DND-41 (cell line): Measurements from ENCODE around the gene ZNF708.
"Not testable (repeated sequence)": the region's sequence is repeated elsewhere in the genome, so short reads cannot be mapped to it uniquely, and the experiment has no call there.

Experiments
- ATAC-seq: fragments of 200-7000 bp; cut with Tn5 transposase; 3 replicates; pipeline ENCODE4 v1.9.1; 2021; ENCODE audit warnings: low read depth; ENCODE audit not compliant: insufficient read depth
- DNase-seq: peaks from one replicate; pipeline ENCODE4 v3.0.0-alpha.2; 2020
- H2AFZ ChIP-seq: 2 replicates; pipeline ENCODE4 v1.6.0; 2012; ENCODE audit warnings: low read depth, low read length
- H3K27ac ChIP-seq: 2 replicates; pipeline ENCODE4 v1.5.1; 2012; ENCODE audit warnings: low read length, inconsistent platforms
- H3K27me3 ChIP-seq: fragments of 200-600 bp; sonication (generic); 2 replicates; pipeline ENCODE4 v1.6.0; 2012; ENCODE audit warnings: low read length, mild to moderate bottlenecking, inconsistent platforms; ENCODE audit not compliant: insufficient read depth, poor library complexity
- H3K36me3 ChIP-seq: 2 replicates; pipeline ENCODE4 v1.5.1; 2012; ENCODE audit warnings: low read length, inconsistent platforms; ENCODE audit not compliant: insufficient read depth
- H3K4me1 ChIP-seq: 2 replicates; pipeline ENCODE4 v1.5.1; 2012; ENCODE audit warnings: mild to moderate bottlenecking, low read length; ENCODE audit not compliant: insufficient read depth
- H3K4me2 ChIP-seq: 2 replicates; pipeline ENCODE4 v1.6.0; 2012; ENCODE audit warnings: mild to moderate bottlenecking, moderate library complexity, low read length, inconsistent platforms; ENCODE audit not compliant: insufficient read depth
- H3K4me3 ChIP-seq, 2 experiments: fragments of 200-600 bp in 1 of 2; shearing (Covaris generic) in 1 of 2; 2 replicates each; pipeline ENCODE4 v1.5.1; 2012 to 2016; ENCODE audit warnings: inconsistent platforms in 2 of 2, low read length in 2 of 2, mild to moderate bottlenecking in 2 of 2, low read depth in 1 of 2, moderate library complexity in 1 of 2
- H3K79me2 ChIP-seq: 2 replicates; pipeline ENCODE4 v1.6.0; 2012; ENCODE audit warnings: low read length, inconsistent platforms; ENCODE audit not compliant: insufficient read depth
- H3K9ac ChIP-seq: 2 replicates; pipeline ENCODE4 v1.6.0; 2012; ENCODE audit warnings: low read depth, mild to moderate bottlenecking, inconsistent platforms, low read length, moderate library complexity
- H3K9me3 ChIP-seq: 2 replicates; pipeline ENCODE4 v1.5.1; 2012; ENCODE audit warnings: low read length, moderate library complexity, mild to moderate bottlenecking, inconsistent platforms; ENCODE audit not compliant: insufficient read depth, severe bottlenecking
- H4K20me1 ChIP-seq: 2 replicates; pipeline ENCODE4 v1.6.0; 2012; ENCODE audit warnings: low read length; ENCODE audit not compliant: insufficient read depth
- CTCF ChIP-seq: IDR thresholded peaks from 2 replicates; pipeline ENCODE4 v1.5.1; 2012; ENCODE audit warnings: borderline replicate concordance, low read length, moderate library complexity, mild to moderate bottlenecking; ENCODE audit not compliant: poor library complexity, severe bottlenecking; ENCODE audit errors: extremely low read depth
- EZH2 ChIP-seq: IDR thresholded peaks from 3 replicates; pipeline ENCODE4 v1.6.1; 2012; ENCODE audit warnings: borderline replicate concordance, low read depth, mild to moderate bottlenecking, moderate library complexity, low read length, inconsistent platforms; ENCODE audit not compliant: severe bottlenecking

The ZNF708 gene

GRCh38 chr19:21264891-21265290, 64.3 kb downstream of the ZNF708 start:
- no peaks in the 10 kb centered on the region for H3K79me2 ChIP-seq
- ATAC-seq (no peak), DNase-seq (no peak)
- no peak overlapping the region for H3K27ac ChIP-seq
- H3K4me1 ChIP-seq: no peaks in the 10 kb centered on the region
- peaks cover 26% of the 10 kb centered on the region for H3K9me3 ChIP-seq
- no peak overlapping the region for H3K4me3 ChIP-seq
- no peak overlapping the region for H3K9ac ChIP-seq
- H3K27me3 ChIP-seq: no peaks in the 10 kb centered on the region
- H2AFZ ChIP-seq: no peak overlapping the region
- H3K36me3 ChIP-seq: no peaks in the 10 kb centered on the region
- H3K4me2 ChIP-seq: no peak overlapping the region
- TF ChIP-seq CTCF (no peak), EZH2 (no peak)
- no peaks in the 10 kb centered on the region for H4K20me1 ChIP-seq

- DNase-seq: no peak
- no peak overlapping the region for H3K9ac ChIP-seq
- H3K79me2 ChIP-seq: no peaks in the 10 kb centered on the region
- H3K9me3 ChIP-seq: peaks cover 25% of the 10 kb centered on the region
- no peak overlapping the region for H3K27ac ChIP-seq
- no peak overlapping the region for H3K4me3 ChIP-seq
- H3K27me3 ChIP-seq: no peaks in the 10 kb centered on the region
- no peaks in the 10 kb centered on the region for H4K20me1 ChIP-seq
- TF ChIP-seq CTCF (no peak), EZH2 (no peak)
- H3K36me3 ChIP-seq: no peaks in the 10 kb centered on the region
- no peak overlapping the region for H2AFZ ChIP-seq
- no peak overlapping the region for H3K4me2 ChIP-seq
- no peak for ATAC-seq
- no peaks in the 10 kb centered on the region for H3K4me1 ChIP-seq
Measured at GRCh38 chr19:21264416-21264815, 64.8 kb downstream of the ZNF708 start.

- H3K79me2 ChIP-seq, H3K36me3 ChIP-seq, H4K20me1 ChIP-seq, H3K4me1 ChIP-seq, DNase-seq, H2AFZ ChIP-seq, H3K4me3 ChIP-seq, H3K9ac ChIP-seq, H3K4me2 ChIP-seq, H3K27me3 ChIP-seq, ATAC-seq, H3K27ac ChIP-seq: not testable (repeated sequence)
- peaks cover 27% of the 10 kb centered on the region for H3K9me3 ChIP-seq
Measured at GRCh38 chr19:21260848-21261381, 68.3 kb downstream of the ZNF708 start.

GRCh38 chr19:21260164-21260847, 68.9 kb downstream of the ZNF708 start:
- H3K4me3 ChIP-seq: no peak overlapping the region
- H3K27me3 ChIP-seq: no peaks in the 10 kb centered on the region
- H3K9ac ChIP-seq: no peak overlapping the region
- no peaks in the 10 kb centered on the region for H4K20me1 ChIP-seq
- H3K79me2 ChIP-seq: no peaks in the 10 kb centered on the region
- no peak overlapping the region for H2AFZ ChIP-seq
- TF ChIP-seq EZH2: no peak
- TF ChIP-seq CTCF: no peak
- no peaks in the 10 kb centered on the region for H3K36me3 ChIP-seq
- ATAC-seq: no peak
- no peak overlapping the region for H3K4me2 ChIP-seq
- no peak overlapping the region for H3K27ac ChIP-seq
- DNase-seq: no peak
- H3K4me1 ChIP-seq: no peaks in the 10 kb centered on the region
- peaks cover 27% of the 10 kb centered on the region for H3K9me3 ChIP-seq

- not testable (repeated sequence) for H3K4me1 ChIP-seq, DNase-seq, H3K9ac ChIP-seq, H3K36me3 ChIP-seq, H3K79me2 ChIP-seq, H2AFZ ChIP-seq, H4K20me1 ChIP-seq, ATAC-seq, H3K27me3 ChIP-seq, H3K4me3 ChIP-seq, H3K4me2 ChIP-seq, H3K27ac ChIP-seq
- H3K9me3 ChIP-seq: peaks cover 23% of the 10 kb centered on the region
Measured at GRCh38 chr19:21259421-21260124, 69.6 kb downstream of the ZNF708 start.
